ENCODE results near the gene SIGLEC1. TPM values are rescaled to one million over a fixed set of nuclear protein-coding genes. Genes with fewer than 3 reads are reported as not detected.

SIGLEC1 gene
- total RNA-seq, 6 experiments from 2014 or later, result not detected

DNA sequence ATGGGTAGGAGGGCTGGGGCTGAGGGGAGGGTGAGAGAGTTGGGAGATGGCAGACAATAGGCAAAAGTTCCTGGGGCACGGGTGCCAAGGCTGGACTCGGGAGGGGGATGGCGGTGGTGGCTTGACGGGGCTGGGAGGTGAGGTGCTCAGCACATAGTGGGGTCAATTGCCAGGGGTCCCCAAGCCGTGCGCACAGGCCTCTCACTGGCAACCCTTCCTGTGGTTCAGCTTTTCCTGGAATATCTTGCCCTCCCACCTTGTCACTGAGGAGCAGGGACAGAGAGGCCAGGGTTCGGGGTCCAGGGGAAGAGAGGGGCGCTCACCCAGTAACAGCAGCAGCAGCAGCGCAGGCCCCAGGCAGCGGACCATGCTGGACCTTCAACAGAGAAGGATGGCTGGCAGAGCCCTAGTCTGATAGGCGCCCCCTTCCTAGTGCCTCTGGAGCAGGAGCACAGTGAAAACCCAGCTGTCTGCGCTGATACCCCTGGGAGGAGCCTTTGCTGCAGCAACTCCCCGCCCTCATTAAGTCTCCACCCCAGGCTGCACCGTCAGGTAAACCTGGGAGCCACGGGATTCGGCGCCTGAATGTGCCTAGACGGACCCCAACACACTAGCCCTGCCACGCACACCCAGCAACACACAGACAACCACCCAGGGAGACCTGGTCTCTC lies 49.2 kb downstream of the SIGLEC1 start, which contains the start of gene GFRA4:
Gene GFRA4, minus strand, starts transcription at position 369 of the 671 bp plus-strand sequence. Its CDS starts 0 bp downstream, at position 369.
- Mint-ChIP-seq H3K4me1 (ENCODE audit: low read depth) (peaks cover 6% of the 10 kb centered on the region; the same call in 1 of the 2 replicates), H3K9me3 (no peaks in the 10 kb centered on the region), H3K4me3 (no peak within 1 kb of the TSS), H3K27me3 (ENCODE audit: insufficient read depth) (peaks cover 37% of the 10 kb centered on the region), H3K36me3 (ENCODE audit: low read depth) (peaks cover 2% of the 10 kb centered on the region; the same call in 1 of the 2 replicates), H3K27ac (no peak within 1 kb of the TSS)
- TF ChIP-seq, protein P1, sequence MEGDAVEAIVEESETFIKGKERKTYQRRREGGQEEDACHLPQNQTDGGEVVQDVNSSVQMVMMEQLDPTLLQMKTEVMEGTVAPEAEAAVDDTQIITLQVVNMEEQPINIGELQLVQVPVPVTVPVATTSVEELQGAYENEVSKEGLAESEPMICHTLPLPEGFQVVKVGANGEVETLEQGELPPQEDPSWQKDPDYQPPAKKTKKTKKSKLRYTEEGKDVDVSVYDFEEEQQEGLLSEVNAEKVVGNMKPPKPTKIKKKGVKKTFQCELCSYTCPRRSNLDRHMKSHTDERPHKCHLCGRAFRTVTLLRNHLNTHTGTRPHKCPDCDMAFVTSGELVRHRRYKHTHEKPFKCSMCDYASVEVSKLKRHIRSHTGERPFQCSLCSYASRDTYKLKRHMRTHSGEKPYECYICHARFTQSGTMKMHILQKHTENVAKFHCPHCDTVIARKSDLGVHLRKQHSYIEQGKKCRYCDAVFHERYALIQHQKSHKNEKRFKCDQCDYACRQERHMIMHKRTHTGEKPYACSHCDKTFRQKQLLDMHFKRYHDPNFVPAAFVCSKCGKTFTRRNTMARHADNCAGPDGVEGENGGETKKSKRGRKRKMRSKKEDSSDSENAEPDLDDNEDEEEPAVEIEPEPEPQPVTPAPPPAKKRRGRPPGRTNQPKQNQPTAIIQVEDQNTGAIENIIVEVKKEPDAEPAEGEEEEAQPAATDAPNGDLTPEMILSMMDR (IDR thresholded peaks at IDR 0.05), result no peak
- no peak for DNase-seq

Other genes with a start within 250 kb of the SIGLEC1 start
- 10 to 100 TPM; 27.5 to 33.0 (median 29.6) TPM for gene ATRN, start 241.6 kb downstream of the SIGLEC1 start, total RNA-seq (2021; fragmentation: NEBNext Ultra II Directional; extraction: Animal tissue kit (Norgen Biotek cat#: 25700))
- gene GFRA4, start 49.2 kb downstream of the SIGLEC1 start, total RNA-seq (2021; fragmentation: NEBNext Ultra II Directional; extraction: Animal tissue kit (Norgen Biotek cat#: 25700)), result not detected
- gene ADAM33, start 30.6 kb downstream of the SIGLEC1 start, total RNA-seq (2021; fragmentation: NEBNext Ultra II Directional; extraction: Animal tissue kit (Norgen Biotek cat#: 25700)), result 10 to 100 TPM; 81.5 to 96.1 (median 87.6) TPM
- not detected for gene HSPA12B, start 20.1 kb upstream of the SIGLEC1 start, total RNA-seq (2021; fragmentation: NEBNext Ultra II Directional; extraction: Animal tissue kit (Norgen Biotek cat#: 25700))
- 100 to 1,000 TPM in 1 of 6 experiments, 10 to 100 TPM in 5; 86.0 to 105 (median 89.9) TPM for gene ADISSP, start 55.2 kb upstream of the SIGLEC1 start, total RNA-seq (2021; fragmentation: NEBNext Ultra II Directional; extraction: Animal tissue kit (Norgen Biotek cat#: 25700))
- under 1 TPM in 5 of 6 experiments, not detected in 1; 0.19 to 0.48 (median 0.36) TPM for gene SPEF1, start 68.8 kb upstream of the SIGLEC1 start, total RNA-seq (2021; fragmentation: NEBNext Ultra II Directional; extraction: Animal tissue kit (Norgen Biotek cat#: 25700))
- 100 to 1,000 TPM; 109 to 128 (median 117) TPM for gene CENPB, start 74.1 kb upstream of the SIGLEC1 start, total RNA-seq (2021; fragmentation: NEBNext Ultra II Directional; extraction: Animal tissue kit (Norgen Biotek cat#: 25700))
- 10 to 100 TPM; 44.9 to 92.6 (median 84.5) TPM for gene CDC25B, start 83.7 kb upstream of the SIGLEC1 start, total RNA-seq (2021; fragmentation: NEBNext Ultra II Directional; extraction: Animal tissue kit (Norgen Biotek cat#: 25700))
- gene AP5S1, start 107.9 kb upstream of the SIGLEC1 start, total RNA-seq (2021; fragmentation: NEBNext Ultra II Directional; extraction: Animal tissue kit (Norgen Biotek cat#: 25700)), result 10 to 100 TPM; 17.7 to 21.7 (median 19.4) TPM
- gene MAVS, start 134.2 kb upstream of the SIGLEC1 start, total RNA-seq (2021; fragmentation: NEBNext Ultra II Directional; extraction: Animal tissue kit (Norgen Biotek cat#: 25700)), result 10 to 100 TPM; 38.8 to 44.8 (median 40.6) TPM
- gene PANK2, start 176.8 kb upstream of the SIGLEC1 start, total RNA-seq (2021; fragmentation: NEBNext Ultra II Directional; extraction: Animal tissue kit (Norgen Biotek cat#: 25700)), result 10 to 100 TPM; 34.5 to 40.7 (median 38.3) TPM